Activated CD4-positive, alpha-beta T cell treated with anti-CD3 and anti-CD28 coated beads for 4 hours (primary cell): ENCODE results near the gene USF2.
"Not testable (repeated sequence)": the region's sequence is repeated elsewhere in the genome, so short reads cannot be mapped to it uniquely, and the experiment has no call there.

ENCODE experiments used
- DNase-seq, 2 donors: peaks; one replicate each; pipeline ENCODE4 v3.0.0-alpha.2; 2020

Gene USF2

GRCh38 chr19:35286101-35286500, 17.3 kb downstream of the USF2 start:
- not testable (repeated sequence) for DNase-seq

GRCh38 chr19:35287713-35288112, 19.0 kb downstream of the USF2 start:
- no peak for DNase-seq

- DNase-seq = no peak
Observed at GRCh38 chr19:35288331-35288730, 19.6 kb downstream of the USF2 start.

GRCh38 chr19:35288906-35289305, 20.1 kb downstream of the USF2 start:
- no peak for DNase-seq

- no peak for DNase-seq
Observed at GRCh38 chr19:35290381-35291127, 21.8 kb downstream of the USF2 start.

GRCh38 chr19:35291259-35291658, 22.5 kb downstream of the USF2 start:
- DNase-seq = no peak

- DNase-seq = no peak
Observed at GRCh38 chr19:35291916-35292315, 23.2 kb downstream of the USF2 start, which contains the start of gene MAG. MAG (plus strand) TSS chr19:35292161; CDS start chr19:35295409, 3,248 bp downstream.

GRCh38 chr19:35292421-35293362, 23.9 kb downstream of the USF2 start:
- no peak for DNase-seq

GRCh38 chr19:35293363-35293739, 24.6 kb downstream of the USF2 start:
- DNase-seq = no peak

- DNase-seq = no peak
Observed at GRCh38 chr19:35293808-35294207, 25.0 kb downstream of the USF2 start.

GRCh38 chr19:35294328-35294727, 25.6 kb downstream of the USF2 start:
- DNase-seq = no peak

GRCh38 chr19:35294859-35295791, 26.4 kb downstream of the USF2 start:
- DNase-seq = no peak

- peak; percentile 9 to 37 for DNase-seq
Observed at GRCh38 chr19:35295792-35296462, 27.2 kb downstream of the USF2 start.

- DNase-seq = no peak
Observed at GRCh38 chr19:35296644-35297514, 28.1 kb downstream of the USF2 start.

GRCh38 chr19:35297515-35297848, 28.7 kb downstream of the USF2 start:
- DNase-seq = no peak

- DNase-seq = no peak
Observed at GRCh38 chr19:35297922-35298321, 29.2 kb downstream of the USF2 start.

- DNase-seq = no peak
Observed at GRCh38 chr19:35298561-35298972, 29.8 kb downstream of the USF2 start.

- no peak for DNase-seq
Observed at GRCh38 chr19:35299523-35300338, 31.0 kb downstream of the USF2 start.

GRCh38 chr19:35300339-35300649, 31.5 kb downstream of the USF2 start:
- no peak for DNase-seq

- DNase-seq = no peak
Observed at GRCh38 chr19:35301961-35302360, 33.2 kb downstream of the USF2 start.

- no peak for DNase-seq
Observed at GRCh38 chr19:35302446-35302845, 33.7 kb downstream of the USF2 start.
